ENCODE results near the gene GCSAM. TPM values are rescaled to one million over a fixed set of nuclear protein-coding genes. Genes with fewer than 3 reads are reported as not detected.

The GCSAM gene
- total and polyA plus RNA-seq, 2 donors (not counting 1 experiment from before 2014, with no cell fraction given) = 14.9 to 24.6 TPM

DNA sequence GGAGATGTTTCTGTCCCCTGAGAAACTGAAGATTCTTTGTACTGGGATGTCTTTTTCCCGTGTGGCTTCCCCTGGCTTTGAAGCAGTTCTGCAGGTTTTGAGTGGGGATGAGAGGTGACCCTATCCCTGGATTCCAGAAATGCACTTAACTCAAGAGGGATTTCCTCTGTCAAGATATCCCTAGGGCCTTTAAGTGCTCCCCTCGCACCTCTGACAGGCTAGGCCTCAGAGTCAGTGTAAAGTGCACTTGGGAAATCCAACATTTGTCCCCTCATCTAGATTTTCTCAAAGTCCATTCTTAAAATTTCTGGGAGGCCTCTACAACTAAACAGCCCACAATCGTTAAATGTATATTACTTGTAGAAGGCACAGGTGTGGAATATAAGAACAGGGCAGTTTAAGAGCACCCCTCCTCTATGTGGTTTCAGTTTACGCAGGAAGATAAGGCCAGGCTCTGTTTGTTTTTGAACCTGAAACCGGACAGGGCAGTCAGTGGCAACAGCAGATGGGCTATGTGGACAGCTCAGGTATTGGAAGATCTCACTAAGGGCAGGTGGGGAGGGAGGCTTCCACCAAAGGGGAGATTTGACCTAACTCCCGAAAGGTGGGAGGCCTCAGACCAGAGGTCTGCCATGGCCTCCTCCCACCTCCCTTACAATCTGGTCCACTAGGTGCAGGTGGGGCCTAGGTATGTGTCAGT is 42.0 kb downstream of the GCSAM start:
- H4K20me1 ChIP-seq (ENCODE audit: control insufficient read depth, insufficient read depth, low read length, poor library complexity, severe bottlenecking) = no peaks in the 10 kb centered on the region
- ChIA-PET POLR2A (no interaction called here), CTCF (interaction anchor here (0.7 to 1.1 kb wide), 2 partner anchors 12 to 21 kb away, joined by 3 read pairs; no protein-coding TSS in a partner anchor)
- H3K4me1 ChIP-seq (ENCODE audit: control insufficient read depth in 2 of 2, insufficient read depth in 2 of 2, low read length in 2 of 2) = peaks cover 26 to 33% of the 10 kb centered on the region in 2 donors
- Mint-ChIP-seq H3K4me1 (peaks cover 40% of the 10 kb centered on the region), H3K4me3 (no peak overlapping the region), H3K27me3 (peaks cover 30% of the 10 kb centered on the region), H3K9me3 (ENCODE audit: insufficient read depth) (no peaks in the 10 kb centered on the region), H3K27ac (no peak overlapping the region)
- intact Hi-C loops (cut with micrococcal nuclease) = no loop called here
- no peak overlapping the region for H3K4me3 ChIP-seq (ENCODE audit: control extremely low read depth in 1 of 5, extremely low read depth in 1 of 5, insufficient read depth in 1 of 5, low read depth in 2 of 5, low read length in 4 of 5)
- H2AFZ ChIP-seq (ENCODE audit: insufficient read depth, low read depth, low read length, poor library complexity, severe bottlenecking) = no peak overlapping the region
- H3K27ac ChIP-seq (ENCODE audit: low read length in 2 of 2) = no peak overlapping the region
- no peak for ATAC-seq (ENCODE audit: low read depth)
- no peak overlapping the region for H3K4me2 ChIP-seq (replicated peaks; ENCODE audit: low read depth, low read length, poor library complexity, severe bottlenecking)
- no peaks in the 10 kb centered on the region for H3K36me3 ChIP-seq (replicated peaks in 1 of 2; ENCODE audit: control extremely low read depth in 1 of 2, control insufficient read depth in 1 of 2, extremely low read depth in 1 of 2, insufficient read depth in 2 of 2, low read length in 1 of 2)
- peaks cover 0 to 31% (median 19%) of the 10 kb centered on the region in 4 experiments for H3K27me3 ChIP-seq (replicated peaks in 1 of 4; ENCODE audit: control extremely low read depth in 1 of 4, control insufficient read depth in 3 of 4, insufficient read depth in 4 of 4, low read length in 3 of 4)
- H3K9ac ChIP-seq (ENCODE audit: low read length) = no peak overlapping the region
- no peaks in the 10 kb centered on the region for H3K79me2 ChIP-seq (ENCODE audit: control insufficient read depth, insufficient read depth, low read length)
- no peak for DNase-seq
- TF ChIP-seq EZH2 (IDR thresholded peaks at IDR 0.05; ENCODE audit: borderline replicate concordance, insufficient read depth, low read depth, low read length, poor library complexity, severe bottlenecking) (no peak), CTCF (IDR thresholded peaks at IDR 0.05) (no peak)
- 62% methylated on average over 4 of the region's 6 CpGs for WGBS (ENCODE audit: insufficient coverage)
- peaks cover 0 to 6% (median 0%) of the 10 kb centered on the region in 3 donors for H3K9me3 ChIP-seq (ENCODE audit: control extremely low read depth in 1 of 3, control insufficient read depth in 2 of 3, insufficient read depth in 1 of 3, low read length in 2 of 3)

All from B cell (primary cell).